GM12874 (cell line): ENCODE results near the gene TLR4.

Source experiments
- TF ChIP-seq, protein P1 (sequence below): IDR thresholded peaks from 2 replicates; pipeline ENCODE4 v1.5.1; 2011; ENCODE audit warnings: low read depth, mild to moderate bottlenecking, control low read depth, low read length, moderate library complexity; ENCODE audit not compliant: insufficient read depth

TLR4 gene

DNA sequence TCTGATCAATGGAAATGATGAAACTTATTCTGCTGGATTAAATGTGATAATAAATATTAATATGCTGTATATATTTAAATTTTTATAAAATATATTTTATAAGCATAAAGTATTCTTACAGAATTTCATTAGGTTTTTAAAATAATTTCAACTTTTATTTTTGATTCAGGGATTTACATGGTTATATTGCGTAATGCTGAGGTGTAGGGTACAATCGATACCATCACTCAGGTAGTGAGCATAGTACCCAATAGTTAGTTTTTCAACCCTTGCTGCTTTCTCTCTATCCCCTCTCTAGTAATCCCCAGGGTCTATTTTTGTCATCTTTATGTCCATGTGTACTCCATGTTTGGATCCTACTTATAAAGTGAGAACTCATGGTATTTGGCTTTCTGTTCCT lies 5.7 kb downstream of the TLR4 start:
- TF ChIP-seq, protein P1, sequence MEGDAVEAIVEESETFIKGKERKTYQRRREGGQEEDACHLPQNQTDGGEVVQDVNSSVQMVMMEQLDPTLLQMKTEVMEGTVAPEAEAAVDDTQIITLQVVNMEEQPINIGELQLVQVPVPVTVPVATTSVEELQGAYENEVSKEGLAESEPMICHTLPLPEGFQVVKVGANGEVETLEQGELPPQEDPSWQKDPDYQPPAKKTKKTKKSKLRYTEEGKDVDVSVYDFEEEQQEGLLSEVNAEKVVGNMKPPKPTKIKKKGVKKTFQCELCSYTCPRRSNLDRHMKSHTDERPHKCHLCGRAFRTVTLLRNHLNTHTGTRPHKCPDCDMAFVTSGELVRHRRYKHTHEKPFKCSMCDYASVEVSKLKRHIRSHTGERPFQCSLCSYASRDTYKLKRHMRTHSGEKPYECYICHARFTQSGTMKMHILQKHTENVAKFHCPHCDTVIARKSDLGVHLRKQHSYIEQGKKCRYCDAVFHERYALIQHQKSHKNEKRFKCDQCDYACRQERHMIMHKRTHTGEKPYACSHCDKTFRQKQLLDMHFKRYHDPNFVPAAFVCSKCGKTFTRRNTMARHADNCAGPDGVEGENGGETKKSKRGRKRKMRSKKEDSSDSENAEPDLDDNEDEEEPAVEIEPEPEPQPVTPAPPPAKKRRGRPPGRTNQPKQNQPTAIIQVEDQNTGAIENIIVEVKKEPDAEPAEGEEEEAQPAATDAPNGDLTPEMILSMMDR: no peak

DNA sequence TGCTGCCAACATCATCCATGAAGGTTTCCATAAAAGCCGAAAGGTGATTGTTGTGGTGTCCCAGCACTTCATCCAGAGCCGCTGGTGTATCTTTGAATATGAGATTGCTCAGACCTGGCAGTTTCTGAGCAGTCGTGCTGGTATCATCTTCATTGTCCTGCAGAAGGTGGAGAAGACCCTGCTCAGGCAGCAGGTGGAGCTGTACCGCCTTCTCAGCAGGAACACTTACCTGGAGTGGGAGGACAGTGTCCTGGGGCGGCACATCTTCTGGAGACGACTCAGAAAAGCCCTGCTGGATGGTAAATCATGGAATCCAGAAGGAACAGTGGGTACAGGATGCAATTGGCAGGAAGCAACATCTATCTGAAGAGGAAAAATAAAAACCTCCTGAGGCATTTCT lies 10.1 kb downstream of the TLR4 start:
- TF ChIP-seq, protein P1: peak; percentile 37

DNA sequence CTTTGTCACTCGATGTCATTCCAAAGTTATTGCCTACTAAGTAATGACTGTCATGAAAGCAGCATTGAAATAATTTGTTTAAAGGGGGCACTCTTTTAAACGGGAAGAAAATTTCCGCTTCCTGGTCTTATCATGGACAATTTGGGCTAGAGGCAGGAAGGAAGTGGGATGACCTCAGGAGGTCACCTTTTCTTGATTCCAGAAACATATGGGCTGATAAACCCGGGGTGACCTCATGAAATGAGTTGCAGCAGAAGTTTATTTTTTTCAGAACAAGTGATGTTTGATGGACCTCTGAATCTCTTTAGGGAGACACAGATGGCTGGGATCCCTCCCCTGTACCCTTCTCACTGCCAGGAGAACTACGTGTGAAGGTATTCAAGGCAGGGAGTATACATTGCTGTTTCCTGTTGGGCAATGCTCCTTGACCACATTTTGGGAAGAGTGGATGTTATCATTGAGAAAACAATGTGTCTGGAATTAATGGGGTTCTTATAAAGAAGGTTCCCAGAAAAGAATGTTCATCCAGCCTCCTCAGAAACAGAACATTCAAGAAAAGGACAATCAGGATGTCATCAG lies 11.3 kb downstream of the TLR4 start:
- TF ChIP-seq, protein P1: no peak

DNA sequence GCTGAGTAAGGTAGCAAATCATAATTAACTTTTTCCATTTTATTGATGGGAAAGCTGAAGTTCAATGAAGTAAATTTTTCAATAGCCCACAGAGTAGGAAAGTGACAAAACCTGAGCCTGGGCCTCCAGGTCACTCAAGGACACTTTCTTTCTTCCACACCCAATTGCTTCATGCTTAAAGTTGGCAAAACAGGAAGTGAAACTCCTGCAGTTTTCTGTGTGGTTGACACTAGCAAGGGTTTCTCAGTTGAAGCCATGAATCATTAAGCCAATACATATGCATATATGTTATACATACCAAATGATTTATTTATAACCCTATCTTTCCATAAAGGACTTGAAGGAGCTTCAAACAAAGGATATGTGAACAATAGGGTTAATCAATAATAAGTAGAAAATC lies 13.9 kb downstream of the TLR4 start:
- TF ChIP-seq, protein P1: no peak

DNA sequence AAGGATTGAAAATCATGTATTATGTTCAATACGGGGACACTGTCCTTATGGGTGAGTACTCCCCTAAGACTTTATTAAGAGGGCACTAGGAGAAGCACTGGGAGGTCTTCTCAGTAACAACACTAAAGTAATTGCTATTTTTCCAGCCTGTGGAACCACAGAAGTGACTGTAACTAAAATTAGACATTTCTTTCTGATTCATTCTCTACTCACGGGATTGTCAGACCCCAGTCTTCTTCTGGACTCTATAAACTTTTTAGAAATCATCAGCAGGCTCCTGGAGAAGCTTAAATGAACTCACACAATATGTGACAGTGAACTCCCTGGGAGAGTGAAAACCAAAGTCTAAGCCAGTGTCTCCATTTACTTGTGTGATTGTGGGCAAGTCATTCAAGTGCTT lies 14.5 kb downstream of the TLR4 start:
- TF ChIP-seq, protein P1: no peak

DNA sequence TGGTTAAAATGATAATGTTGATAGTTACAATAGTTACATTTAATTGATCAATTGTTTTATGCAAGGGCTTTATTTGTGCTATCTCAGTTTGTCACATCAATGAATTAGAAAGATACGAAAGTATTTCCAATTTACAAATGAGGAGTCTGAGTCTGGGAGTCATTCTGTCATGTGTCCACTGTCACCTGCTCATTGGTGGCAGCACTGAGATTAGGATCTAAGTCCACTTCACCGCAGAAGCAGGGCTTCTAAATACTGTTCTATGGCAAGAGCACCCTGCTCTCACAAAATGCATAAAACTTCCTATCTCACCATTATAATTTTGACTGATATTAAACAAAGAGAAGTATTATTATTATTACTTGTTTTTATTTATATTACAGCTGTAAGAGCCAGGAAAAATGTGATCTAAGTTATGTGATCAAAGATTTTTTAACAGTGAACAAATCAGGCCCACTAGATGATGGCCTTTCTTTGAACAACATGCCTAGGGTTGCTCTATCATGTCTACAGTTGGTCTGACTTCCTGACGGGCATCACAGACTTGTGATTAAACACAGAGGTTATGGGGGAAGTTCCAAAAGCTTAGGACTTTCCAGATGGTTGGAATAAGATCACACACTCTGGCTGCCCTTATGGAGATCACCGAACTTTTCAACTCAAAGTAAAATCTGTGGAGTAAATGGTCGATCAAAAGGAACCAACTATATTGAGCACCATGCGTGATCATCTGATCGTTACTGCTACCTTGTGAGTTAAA lies 15.1 kb downstream of the TLR4 start:
- TF ChIP-seq, protein P1: no peak

DNA sequence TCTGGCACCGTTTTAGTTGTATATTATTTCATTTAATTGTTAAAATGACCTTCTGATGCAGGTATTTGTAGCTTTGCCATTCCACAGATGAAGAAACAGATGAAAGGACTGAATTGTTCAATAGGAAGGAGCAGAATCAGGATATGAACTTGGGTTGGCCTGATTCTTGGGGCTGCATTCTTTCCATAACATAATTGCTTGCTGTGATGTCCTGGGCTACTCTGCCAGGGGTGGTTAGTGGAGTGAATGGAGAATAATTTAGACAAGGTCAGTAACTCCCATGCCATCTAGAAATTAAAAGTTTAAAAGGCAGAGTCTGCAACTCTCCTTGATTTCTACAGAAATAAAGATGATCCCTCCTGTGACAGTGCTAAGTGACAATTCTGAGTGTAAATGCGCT lies 15.9 kb downstream of the TLR4 start:
- TF ChIP-seq, protein P1: no peak
